Colonic mucosa (tissue), 4 donors: ENCODE data around the gene CRX. TPM values are rescaled to one million over a fixed set of nuclear protein-coding genes. Genes with fewer than 3 reads are reported as not detected.

Experiments used
- DNase-seq: peaks from one replicate; pipeline ENCODE4 v3.0.0-alpha.2; 2020
- H3K27ac ChIP-seq: fragments of 200-600 bp; one replicate; pipeline ENCODE4 v1.8.0; 2021
- H3K27me3 ChIP-seq: fragments of 200-600 bp; one replicate; pipeline ENCODE4 v1.8.0; 2021
- H3K36me3 ChIP-seq: fragments of 200-600 bp; one replicate; pipeline ENCODE4 v1.8.0; 2021
- H3K4me1 ChIP-seq: fragments of 200-600 bp; one replicate; pipeline ENCODE4 v1.8.0; 2021; ENCODE audit warnings: mild to moderate bottlenecking
- H3K4me3 ChIP-seq: fragments of 200-600 bp; one replicate; pipeline ENCODE4 v1.8.0; 2021
- H3K9ac ChIP-seq, 2 donors: one replicate each; pipeline ENCODE4 v1.7.0; 2013; ENCODE audit warnings: control low read depth in 2 of 2, low read depth in 2 of 2, low read length in 2 of 2
- H3K9me3 ChIP-seq: fragments of 200-600 bp; one replicate; pipeline ENCODE4 v1.8.0; 2021
- intact Hi-C: fragments of 100-400 bp; cut with DNase I; formaldehyde crosslinking; loops from one replicate; pipeline ENCODE4 v1.14.1; 2022
- total RNA-seq, 2 donors: library from RNA; stranded (reverse); fragmentation: NEBNext Ultra II Directional in 1 of 2; extraction: Animal tissue kit (Norgen Biotek cat#: 25700) in 1 of 2; gene quantifications; one replicate each; pipeline ENCODE4 v1.2.1, GENCODE V29; 2021
- TF ChIP-seq, protein P1 (sequence below): fragments of 200-600 bp; IDR thresholded peaks from one replicate; pipeline ENCODE4 v1.8.0; 2022; ENCODE audit warnings: antibody characterized with exemption, mild to moderate bottlenecking
- donor health status: healthy.
- donor health status: DM: no; HTN: no; CAD: no.
- donor health status: DM: no; HTN: no; CAD: no.

Gene CRX
- total RNA-seq, 2 donors from 2014 or later, result not detected

DNA sequence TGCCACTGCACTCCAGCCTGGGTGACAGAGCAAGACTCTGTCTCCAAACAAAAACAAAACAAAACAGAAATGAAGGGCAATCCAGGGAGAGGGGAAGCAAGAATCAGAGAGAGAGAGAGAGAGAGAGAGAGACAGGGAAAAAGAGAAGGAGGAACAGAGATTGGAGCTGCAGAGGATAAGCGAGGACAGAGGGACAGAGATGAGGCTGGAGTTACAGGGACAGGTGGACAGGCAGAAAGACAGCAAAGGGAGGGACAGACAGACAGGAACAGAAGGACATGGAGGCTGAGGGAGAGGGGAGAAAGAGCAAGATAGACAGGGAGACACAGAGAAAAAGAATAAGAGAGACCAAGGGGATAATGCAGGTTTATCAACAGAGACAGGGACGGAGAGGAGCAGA, 1.3 kb upstream of the CRX start:
- intact Hi-C loops, result no loop called here
- no peak overlapping the region for H3K9ac ChIP-seq
- no peaks in the 10 kb centered on the region for H3K27me3 ChIP-seq
- TF ChIP-seq, protein P1, sequence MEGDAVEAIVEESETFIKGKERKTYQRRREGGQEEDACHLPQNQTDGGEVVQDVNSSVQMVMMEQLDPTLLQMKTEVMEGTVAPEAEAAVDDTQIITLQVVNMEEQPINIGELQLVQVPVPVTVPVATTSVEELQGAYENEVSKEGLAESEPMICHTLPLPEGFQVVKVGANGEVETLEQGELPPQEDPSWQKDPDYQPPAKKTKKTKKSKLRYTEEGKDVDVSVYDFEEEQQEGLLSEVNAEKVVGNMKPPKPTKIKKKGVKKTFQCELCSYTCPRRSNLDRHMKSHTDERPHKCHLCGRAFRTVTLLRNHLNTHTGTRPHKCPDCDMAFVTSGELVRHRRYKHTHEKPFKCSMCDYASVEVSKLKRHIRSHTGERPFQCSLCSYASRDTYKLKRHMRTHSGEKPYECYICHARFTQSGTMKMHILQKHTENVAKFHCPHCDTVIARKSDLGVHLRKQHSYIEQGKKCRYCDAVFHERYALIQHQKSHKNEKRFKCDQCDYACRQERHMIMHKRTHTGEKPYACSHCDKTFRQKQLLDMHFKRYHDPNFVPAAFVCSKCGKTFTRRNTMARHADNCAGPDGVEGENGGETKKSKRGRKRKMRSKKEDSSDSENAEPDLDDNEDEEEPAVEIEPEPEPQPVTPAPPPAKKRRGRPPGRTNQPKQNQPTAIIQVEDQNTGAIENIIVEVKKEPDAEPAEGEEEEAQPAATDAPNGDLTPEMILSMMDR, result no peak
- H3K4me3 ChIP-seq, result no peak overlapping the region
- DNase-seq, result no peak
- no peak overlapping the region for H3K27ac ChIP-seq
- H3K4me1 ChIP-seq, result no peaks in the 10 kb centered on the region
- H3K9me3 ChIP-seq, result no peaks in the 10 kb centered on the region
- no peaks in the 10 kb centered on the region for H3K36me3 ChIP-seq

DNA sequence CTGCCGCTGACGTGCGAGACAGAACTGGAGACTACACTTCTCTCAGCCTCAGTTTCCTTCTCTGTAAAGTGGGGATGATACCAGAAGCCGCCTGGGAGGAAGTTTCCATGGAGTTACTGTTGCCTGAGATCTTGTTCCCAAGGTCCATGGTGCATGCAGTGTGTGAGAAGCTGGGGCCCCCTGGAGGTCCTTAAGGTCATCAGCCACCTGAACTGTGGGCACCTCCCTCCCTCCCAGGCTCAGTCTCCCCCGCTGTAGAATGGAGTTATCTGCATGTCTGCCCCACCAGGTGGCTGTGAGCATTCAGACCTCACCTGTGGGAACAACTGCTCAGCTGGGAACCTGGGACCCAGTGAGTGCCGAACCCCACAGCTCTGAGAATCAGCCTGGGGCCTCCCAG, 2.7 kb downstream of the CRX start:
- TF ChIP-seq, protein P1, result no peak
- no peaks in the 10 kb centered on the region for H3K36me3 ChIP-seq
- no peak for DNase-seq
- H3K4me1 ChIP-seq, result no peaks in the 10 kb centered on the region
- no peaks in the 10 kb centered on the region for H3K9me3 ChIP-seq
- no peak overlapping the region for H3K9ac ChIP-seq
- intact Hi-C loops, result no loop called here
- H3K4me3 ChIP-seq, result no peak overlapping the region
- H3K27ac ChIP-seq, result no peak overlapping the region
- no peaks in the 10 kb centered on the region for H3K27me3 ChIP-seq

DNA sequence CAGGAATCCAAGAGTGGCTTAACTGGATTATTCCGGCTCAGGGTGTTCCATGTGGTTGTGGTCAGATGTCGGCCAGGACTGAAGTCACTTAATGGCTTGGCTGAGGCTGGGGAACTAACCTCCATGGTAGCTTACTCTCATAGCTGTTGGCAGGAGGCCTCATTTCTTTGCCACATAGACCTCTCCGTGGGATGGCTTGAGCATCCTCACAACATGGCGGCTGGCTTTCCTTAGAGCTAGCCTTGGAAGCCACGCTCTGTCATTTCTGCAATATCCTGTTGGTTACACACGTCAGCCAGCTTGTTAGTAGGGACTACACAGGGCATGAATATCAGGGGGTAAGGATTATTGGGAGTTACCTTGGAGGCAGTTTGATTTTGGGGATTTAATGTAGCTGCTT, 5.1 kb downstream of the CRX start:
- TF ChIP-seq, protein P1, result no peak
- H3K9ac ChIP-seq, result no peak overlapping the region
- no peaks in the 10 kb centered on the region for H3K36me3 ChIP-seq
- H3K27ac ChIP-seq, result no peak overlapping the region
- no peak overlapping the region for H3K4me3 ChIP-seq
- intact Hi-C loops, result no loop called here
- no peaks in the 10 kb centered on the region for H3K4me1 ChIP-seq
- DNase-seq, result no peak
- H3K27me3 ChIP-seq, result no peaks in the 10 kb centered on the region
- no peaks in the 10 kb centered on the region for H3K9me3 ChIP-seq

DNA sequence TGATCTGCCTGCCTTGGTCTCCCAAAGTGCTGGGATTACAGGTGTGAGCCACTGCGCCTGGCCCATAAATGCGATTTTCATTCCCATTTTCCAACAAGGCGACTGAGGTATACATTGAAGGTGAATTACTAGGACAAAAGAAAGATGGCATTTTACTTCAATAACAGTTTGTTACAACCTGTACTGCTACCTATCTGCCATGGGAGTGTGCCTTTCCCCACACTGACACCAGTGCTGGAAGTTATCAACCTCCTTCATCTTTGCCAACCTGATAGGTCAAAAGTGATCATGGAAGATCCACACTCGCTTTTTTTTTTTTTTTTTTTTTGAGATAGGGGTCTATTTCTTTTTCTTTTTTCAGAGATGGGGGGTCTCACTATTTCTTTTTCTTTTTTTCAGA, 11.0 kb downstream of the CRX start:
- Histone ChIP-seq H3K9ac (no peak overlapping the region), H3K4me3 (no peak overlapping the region), H3K36me3 (no peaks in the 10 kb centered on the region), H3K4me1 (no peaks in the 10 kb centered on the region), H3K27me3 (no peaks in the 10 kb centered on the region), H3K9me3 (no peaks in the 10 kb centered on the region), H3K27ac (no peak overlapping the region)
- TF ChIP-seq, protein P1, result no peak
- intact Hi-C loops, result no loop called here
- no peak for DNase-seq

DNA sequence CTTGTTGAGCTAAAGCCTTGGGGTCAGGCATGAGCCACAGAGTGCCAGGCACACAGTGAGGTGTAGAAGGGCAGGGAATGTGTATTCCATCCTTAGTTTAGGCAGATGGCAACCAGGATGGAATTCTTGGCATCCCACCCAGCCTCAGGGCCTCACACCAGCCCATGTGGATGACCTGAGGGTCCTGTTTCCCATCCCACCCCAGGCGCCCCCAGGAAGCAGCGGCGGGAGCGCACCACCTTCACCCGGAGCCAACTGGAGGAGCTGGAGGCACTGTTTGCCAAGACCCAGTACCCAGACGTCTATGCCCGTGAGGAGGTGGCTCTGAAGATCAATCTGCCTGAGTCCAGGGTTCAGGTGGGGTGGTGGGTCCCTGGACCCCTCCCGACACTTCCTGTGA, 14.3 kb downstream of the CRX start:
- Histone ChIP-seq H3K4me1 (no peaks in the 10 kb centered on the region), H3K4me3 (no peak overlapping the region), H3K36me3 (no peaks in the 10 kb centered on the region), H3K27ac (no peak overlapping the region), H3K9ac (no peak overlapping the region), H3K9me3 (no peaks in the 10 kb centered on the region), H3K27me3 (no peaks in the 10 kb centered on the region)
- intact Hi-C loops, result no loop called here
- no peak for DNase-seq
- TF ChIP-seq, protein P1, result no peak

DNA sequence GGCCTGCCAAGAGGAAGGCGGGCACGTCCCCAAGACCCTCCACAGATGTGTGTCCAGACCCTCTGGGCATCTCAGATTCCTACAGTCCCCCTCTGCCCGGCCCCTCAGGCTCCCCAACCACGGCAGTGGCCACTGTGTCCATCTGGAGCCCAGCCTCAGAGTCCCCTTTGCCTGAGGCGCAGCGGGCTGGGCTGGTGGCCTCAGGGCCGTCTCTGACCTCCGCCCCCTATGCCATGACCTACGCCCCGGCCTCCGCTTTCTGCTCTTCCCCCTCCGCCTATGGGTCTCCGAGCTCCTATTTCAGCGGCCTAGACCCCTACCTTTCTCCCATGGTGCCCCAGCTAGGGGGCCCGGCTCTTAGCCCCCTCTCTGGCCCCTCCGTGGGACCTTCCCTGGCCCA, 17.7 kb downstream of the CRX start:
- Histone ChIP-seq H3K27ac (no peak overlapping the region), H3K9ac (no peak overlapping the region), H3K36me3 (no peaks in the 10 kb centered on the region), H3K4me3 (no peak overlapping the region), H3K27me3 (no peaks in the 10 kb centered on the region), H3K9me3 (no peaks in the 10 kb centered on the region), H3K4me1 (no peaks in the 10 kb centered on the region)
- DNase-seq, result no peak
- TF ChIP-seq, protein P1, result no peak
- intact Hi-C loops, result no loop called here
